SK-N-SH (cell line): ENCODE measurements around the gene MYL12B. TPM values are rescaled to one million over a fixed set of nuclear protein-coding genes. Genes with fewer than 3 reads are reported as not detected.

Experiments used
- CTCF ChIA-PET: fragments of 300-600, 350-600 bp; formaldehyde crosslinking; extraction: SDS; loops from one replicate; lab custom pipeline; 2021; lab: Yijun Ruan, JAX
- POLR2A ChIA-PET: fragments of 350-600 bp; sonication (Branson Sonifier 250); formaldehyde crosslinking; extraction: SDS; loops from one replicate; lab custom pipeline; 2020; ENCODE audit warnings: antibody characterized with exemption, inconsistent platforms; lab: Yijun Ruan, JAX
- DNase-seq: peaks from one replicate; pipeline ENCODE4 v3.0.0; 2012
- H2AFZ ChIP-seq: fragments of 200-600 bp; sonication (generic); 2 replicates; pipeline ENCODE4 v1.8.1; 2016; ENCODE audit warnings: antibody characterized with exemption, mild to moderate bottlenecking, low read depth
- H3F3A ChIP-seq: fragments of 200-600 bp; sonication (generic); replicated peaks from 2 replicates; pipeline ENCODE3; 2016; ENCODE audit warnings: antibody characterized with exemption, mild to moderate bottlenecking; ENCODE audit not compliant: insufficient read depth
- H3K27ac ChIP-seq, 2 experiments: fragments of 200-500 bp in 1 of 2; fragments of 200-600 bp in 1 of 2; sonication (Bioruptor generic) in 1 of 2; sonication (generic), shearing (Covaris generic) in 1 of 2; 2 replicates each; pipeline versions ENCODE4 v1.5.1 to v1.6.1; 2014 to 2016; ENCODE audit warnings: low read depth in 2 of 2, inconsistent platforms in 1 of 2, low read length in 1 of 2, mild to moderate bottlenecking in 1 of 2, mixed read lengths in 1 of 2
- H3K27me3 ChIP-seq: fragments of 200-600 bp; sonication (generic), shearing (Covaris generic); 2 replicates; pipeline ENCODE4 v1.6.1; 2016; ENCODE audit warnings: mixed run types; ENCODE audit not compliant: insufficient read depth
- H3K36me3 ChIP-seq, 2 experiments: fragments of 200-500 bp in 1 of 2; fragments of 200-600 bp in 1 of 2; sonication (Bioruptor generic) in 1 of 2; sonication (generic) in 1 of 2; replicated peaks in 1 of 2; 2 replicates each; pipeline versions ENCODE3 to v1.5.1; 2014 to 2016; ENCODE audit warnings: low read length in 1 of 2, mild to moderate bottlenecking in 1 of 2; ENCODE audit not compliant: insufficient read depth in 2 of 2, control insufficient read depth in 1 of 2
- H3K4me1 ChIP-seq, 2 experiments: fragments of 200-500 bp in 1 of 2; fragments of 200-600 bp in 1 of 2; sonication (Bioruptor generic) in 1 of 2; sonication (generic), shearing (Covaris generic) in 1 of 2; 2 replicates each; pipeline versions ENCODE4 v1.5.1 to v1.6.1; 2014 to 2016; ENCODE audit warnings: low read depth in 1 of 2, low read length in 1 of 2, mixed run types in 1 of 2; ENCODE audit not compliant: insufficient read depth in 2 of 2, control insufficient read depth in 1 of 2
- H3K4me2 ChIP-seq: fragments of 200-600 bp; sonication (generic), shearing (Covaris generic); 2 replicates; pipeline ENCODE4 v1.6.1; 2017; ENCODE audit warnings: mixed run types
- H3K4me3 ChIP-seq, 2 experiments: fragments of 200-500 bp in 1 of 2; fragments of 200-600 bp in 1 of 2; sonication (Bioruptor generic) in 1 of 2; sonication (generic), shearing (Covaris generic) in 1 of 2; 2 replicates each; pipeline versions ENCODE4 v1.5.1 to v1.8.1; 2014 to 2016; ENCODE audit warnings: low read depth in 2 of 2, inconsistent platforms in 1 of 2, low read length in 1 of 2, mild to moderate bottlenecking in 1 of 2, mixed read lengths in 1 of 2, moderate library complexity in 1 of 2
- H3K79me2 ChIP-seq: fragments of 200-600 bp; sonication (generic); 2 replicates; pipeline ENCODE4 v1.8.1; 2017; ENCODE audit warnings: mild to moderate bottlenecking; ENCODE audit not compliant: insufficient read depth
- H3K9ac ChIP-seq: fragments of 200-600 bp; sonication (generic); 2 replicates; pipeline ENCODE4 v1.6.1; 2017; ENCODE audit warnings: mixed run types
- H3K9me2 ChIP-seq: fragments of 200-600 bp; sonication (generic); 2 replicates; pipeline ENCODE4 v1.6.1; 2017; ENCODE audit warnings: mixed run types
- H3K9me3 ChIP-seq: fragments of 200-600 bp; sonication (generic); 2 replicates; pipeline ENCODE4 v1.6.1; 2017; ENCODE audit warnings: mixed run types, mild to moderate bottlenecking, moderate library complexity
- H4K20me1 ChIP-seq: fragments of 200-600 bp; sonication (generic); 2 replicates; pipeline ENCODE4 v1.6.1; 2017; ENCODE audit warnings: mild to moderate bottlenecking, mixed run types; ENCODE audit not compliant: insufficient read depth
- CTCF ChIP-seq: fragments of 200-600 bp; sonication (generic); IDR thresholded peaks from 2 replicates; pipeline ENCODE4 v1.6.1; 2017; ENCODE audit warnings: antibody characterized with exemption, mild to moderate bottlenecking, moderate library complexity
- ELF1 ChIP-seq: IDR thresholded peaks from 2 replicates; pipeline ENCODE4 v1.4.0; 2012
- EP300 ChIP-seq, 2 experiments: IDR thresholded peaks; 2 replicates each; pipeline versions ENCODE4 v1.4.0 to v1.6.1; 2012; ENCODE audit warnings: borderline replicate concordance in 1 of 2, low read depth in 1 of 2, low read length in 1 of 2
- FOSL2 ChIP-seq: IDR thresholded peaks from 2 replicates; pipeline ENCODE4 v1.4.0; 2012; ENCODE audit warnings: low read depth, mild to moderate bottlenecking, moderate library complexity, borderline replicate concordance
- FOXJ3 ChIP-seq: sonication (generic); formaldehyde crosslinking; IDR thresholded peaks from 2 replicates; pipeline ENCODE4 v1.5.1; 2020; ENCODE audit warnings: mild to moderate bottlenecking, missing genetic modification reagents
- GATA2 ChIP-seq: sonication (generic); formaldehyde crosslinking; IDR thresholded peaks from 2 replicates; pipeline ENCODE4 v1.5.0; 2020; ENCODE audit warnings: mild to moderate bottlenecking, missing genetic modification reagents
- JUND ChIP-seq: IDR thresholded peaks from 2 replicates; pipeline ENCODE4 v1.4.0; 2012
- MAX ChIP-seq: IDR thresholded peaks from 2 replicates; pipeline ENCODE4 v1.4.0; 2012; ENCODE audit warnings: low read depth
- MXI1 ChIP-seq: IDR thresholded peaks from 2 replicates; pipeline ENCODE4 v1.6.1; 2012; ENCODE audit warnings: mild to moderate bottlenecking, low read depth, low read length, improper control_type of control experiment
- PBX3 ChIP-seq: IDR thresholded peaks from 2 replicates; pipeline ENCODE4; 2012
- RAD21 ChIP-seq: IDR thresholded peaks from 2 replicates; pipeline ENCODE4 v1.6.1; 2012; ENCODE audit warnings: mild to moderate bottlenecking, low read length
- RFX5 ChIP-seq: IDR thresholded peaks from 2 replicates; pipeline ENCODE4 v1.6.1; 2012; ENCODE audit warnings: mild to moderate bottlenecking, improper control_type of control experiment, low read length
- RXRA ChIP-seq: IDR thresholded peaks from 2 replicates; pipeline ENCODE4 v1.4.0; 2012; ENCODE audit warnings: low read depth, mild to moderate bottlenecking, borderline replicate concordance
- SMC3 ChIP-seq: IDR thresholded peaks from 2 replicates; pipeline ENCODE4 v1.6.1; 2012; ENCODE audit warnings: low read depth, low read length, improper control_type of control experiment
- TAF1 ChIP-seq: IDR thresholded peaks from 2 replicates; pipeline ENCODE4 v1.6.1; 2012; ENCODE audit warnings: low read depth, mild to moderate bottlenecking, low read length, moderate library complexity, borderline replicate concordance
- TCF12 ChIP-seq: IDR thresholded peaks from 2 replicates; pipeline ENCODE4 v1.4.0; 2012
- WGBS: methylation state at CpG from one replicate; pipeline ENCODE4 v1.1.6; 2017; ENCODE audit warnings: low lambda C conversion rate; 5-methylcytosine and 5-hydroxymethylcytosine counted together
- polyA plus RNA-seq, 3 experiments: library from polyadenylated mRNA; depleted of rRNA; stranded (reverse); fragments of >200 nt; gene quantifications; 2 replicates each; pipeline ENCODE4 v1.2.3, GENCODE V29; 2012

The MYL12B gene
- polyA plus RNA-seq, 1 of the 3 experiments (the other 2 are of a cell fraction), result 555 TPM

GRCh38 chr18:3283253-3283863 lies 21.4 kb downstream of the MYL12B start:
- Histone ChIP-seq H3K9ac (no peak overlapping the region), H3K27ac (peak overlapping the region in 1 of 2 experiments; percentile 90; a peak in 2 of 4 replicates), H3K4me1 (peaks cover 4 to 25% of the 10 kb centered on the region in 2 experiments; a peak in 3 of 4 replicates), H3K79me2 (no peaks in the 10 kb centered on the region), H3K9me2 (no peaks in the 10 kb centered on the region), H3K4me3 (no peak overlapping the region), H4K20me1 (no peaks in the 10 kb centered on the region), H3F3A (peaks cover 21% of the 10 kb centered on the region), H3K9me3 (no peaks in the 10 kb centered on the region), H3K27me3 (no peaks in the 10 kb centered on the region), H2AFZ (peak overlapping the region; percentile 18; the same call in 1 of the 2 replicates), H3K4me2 (no peak overlapping the region), H3K36me3 (peaks cover 7 to 11% of the 10 kb centered on the region in 2 experiments)
- 89% methylated on average over 10 of the region's 10 CpGs for WGBS
- CTCF ChIA-PET, result interaction anchor here (0.6 to 13.0 kb wide), 13 partner anchors 12 to 736 kb away, joined by 3 to 233 read pairs (median 4); no protein-coding TSS in a partner anchor
- POLR2A ChIA-PET, result interaction anchor here (1.5 to 1.9 kb wide), 3 partner anchors 14 to 381 kb away, joined by 3 to 10 read pairs (median 6); no protein-coding TSS in a partner anchor
- no peak for DNase-seq
- TF ChIP-seq CTCF (no peak), RAD21 (no peak), PBX3 (no peak), TCF12 (no peak), TAF1 (no peak)

- Histone ChIP-seq H3K27ac (peak overlapping the region in 1 of 2 experiments; percentile 90; a peak in 2 of 4 replicates), H3K9me2 (no peaks in the 10 kb centered on the region), H3F3A (peaks cover 15% of the 10 kb centered on the region), H4K20me1 (no peaks in the 10 kb centered on the region), H3K4me2 (no peak overlapping the region), H3K4me3 (no peak overlapping the region), H3K36me3 (peaks cover 1 to 6% of the 10 kb centered on the region in 2 experiments), H3K79me2 (no peaks in the 10 kb centered on the region), H3K27me3 (no peaks in the 10 kb centered on the region), H3K9ac (no peak overlapping the region), H2AFZ (peak overlapping the region; percentile 18; the same call in 1 of the 2 replicates), H3K9me3 (no peaks in the 10 kb centered on the region), H3K4me1 (peaks cover 4 to 25% of the 10 kb centered on the region in 2 experiments; a peak in 3 of 4 replicates)
- ChIA-PET CTCF (interaction anchor here (0.6 to 13.0 kb wide), 11 partner anchors 12 to 737 kb away, joined by 3 to 233 read pairs (median 4); no protein-coding TSS in a partner anchor), POLR2A (interaction anchor here (1.5 to 1.9 kb wide), 3 partner anchors 13 to 380 kb away, joined by 3 to 10 read pairs (median 6); no protein-coding TSS in a partner anchor)
- DNase-seq, result peak; percentile 83
- 51% methylated on average over 7 of the region's 7 CpGs for WGBS
- TF ChIP-seq MXI1 (peak; percentile 67; the same call in 1 of the 2 replicates), FOSL2 (no peak), GATA2 (CRISPR knock-in tag) (peak; percentile 83), SMC3 (peak; percentile 27; the same call in 1 of the 2 replicates), RAD21 (peak; percentile 43), EP300 (IDR thresholded peaks at IDR 0.05; ENCODE audit: borderline replicate concordance in 1 of 2, low read depth in 1 of 2, low read length in 1 of 2) (peak in 1 of 2 experiments; percentile 48; a peak in 1 of 4 replicates), JUND (no peak), ELF1 (no peak), RFX5 (peak; percentile 75), FOXJ3 (CRISPR knock-in tag) (0 out of 2 replicates have a peak, but pooled peaks have one; percentile 14), MAX (no peak), RXRA (no peak)
Observed at GRCh38 chr18:3283908-3284307, 22.0 kb downstream of the MYL12B start.
